HepG2 (cell line): ENCODE measurements around the gene CDHR3. TPM values are rescaled to one million over a fixed set of nuclear protein-coding genes. Genes with fewer than 3 reads are reported as not detected.

Source experiments
- ATAC-seq: fragments of 200-7000 bp; cut with Tn5 transposase; 3 replicates; pipeline ENCODE4 v1.9.1; 2020; ENCODE audit warnings: mild to moderate bottlenecking, moderate library complexity
- BruUV-seq: library from RNA; stranded (reverse); fragments of 400-500 nt; replicated peaks from 2 replicates; lab custom pipeline; 2021; lab: Mats Ljungman, UMichigan
- CTCF ChIA-PET: fragments of 300-600 bp; formaldehyde crosslinking; extraction: SDS; loops from one replicate; lab custom pipeline; 2021; ENCODE audit warnings: low total read pairs, inconsistent platforms, low intra/inter-chr PET ratio; lab: Yijun Ruan, JAX
- POLR2A ChIA-PET: fragments of 350-600 bp; sonication (Branson Sonifier 250); formaldehyde crosslinking; loops from one replicate; lab custom pipeline; 2020; ENCODE audit warnings: antibody characterized with exemption, inconsistent platforms; lab: Yijun Ruan, JAX
- DNase-seq: peaks from one replicate; pipeline ENCODE4 v3.0.0-alpha.2; 2015; ENCODE audit warnings: low spot score
- FAIRE-seq: peaks from 3 replicates; lab custom pipeline; 2011; peaks lifted over from hg19 to GRCh38; lab: Jason Lieb, UNC
- H2AFZ ChIP-seq: one replicate; pipeline ENCODE4 v1.6.1; 2011; ENCODE audit warnings: low read length, inconsistent platforms
- H3K27ac ChIP-seq: fragments of 300-600 bp; 3 replicates; pipeline ENCODE4 v1.8.0; 2011; ENCODE audit warnings: mixed run types, mild to moderate bottlenecking, mixed read lengths, low read length, inconsistent platforms; ENCODE audit not compliant: insufficient read depth; ENCODE audit errors: extremely low read length
- H3K27me3 ChIP-seq, 2 experiments: fragments of 200-600 bp in 1 of 2; 2 replicates in 1 of 2; 3 replicates in 1 of 2; pipeline versions ENCODE4 v1.6.0 to v1.8.0; 2011; ENCODE audit warnings: low read length in 2 of 2, mild to moderate bottlenecking in 2 of 2, moderate library complexity in 2 of 2, inconsistent platforms in 1 of 2; ENCODE audit not compliant: insufficient read depth in 2 of 2, control insufficient read depth in 1 of 2
- H3K36me3 ChIP-seq, 2 experiments: fragments of 200-600 bp in 1 of 2; replicated peaks in 1 of 2; 2 replicates in 1 of 2; 3 replicates in 1 of 2; pipeline versions ENCODE4 v1.5.1 to v1.8.0; 2011; ENCODE audit warnings: low read length in 2 of 2, inconsistent platforms in 1 of 2; ENCODE audit not compliant: insufficient read depth in 2 of 2, control insufficient read depth in 1 of 2
- H3K4me1 ChIP-seq: 2 replicates; pipeline ENCODE4 v1.5.1; 2012; ENCODE audit warnings: low read length, inconsistent platforms; ENCODE audit not compliant: insufficient read depth
- H3K4me2 ChIP-seq: 2 replicates; pipeline ENCODE4 v1.6.0; 2011; ENCODE audit warnings: low read depth, low read length, inconsistent platforms
- H3K4me3 ChIP-seq, 3 experiments: fragments of 200-600 bp in 1 of 3; sonication (generic), shearing (Covaris generic) in 1 of 3; replicated peaks in 1 of 3; 2 replicates each; pipeline ENCODE4 v1.5.1; 2011 to 2016; ENCODE audit warnings: low read length in 3 of 3, inconsistent platforms in 2 of 3, low read depth in 2 of 3, mild to moderate bottlenecking in 2 of 3, control low read depth in 1 of 3, mixed read lengths in 1 of 3; ENCODE audit not compliant: insufficient read depth in 1 of 3
- H3K79me2 ChIP-seq: one replicate; pipeline ENCODE4 v1.6.1; 2011; ENCODE audit warnings: low read length, inconsistent platforms; ENCODE audit not compliant: insufficient read depth
- H3K9ac ChIP-seq: 2 replicates; pipeline ENCODE4 v1.6.0; 2011; ENCODE audit warnings: mild to moderate bottlenecking, low read depth, low read length, inconsistent platforms; ENCODE audit not compliant: insufficient read depth
- H3K9me3 ChIP-seq: 2 replicates; pipeline ENCODE4 v1.5.1; 2012; ENCODE audit warnings: mild to moderate bottlenecking, low read length
- H4K20me1 ChIP-seq: 2 replicates; pipeline ENCODE4 v1.6.0; 2011; ENCODE audit warnings: inconsistent platforms, mild to moderate bottlenecking, low read length, moderate library complexity; ENCODE audit not compliant: insufficient read depth
- CEBPB ChIP-seq: IDR thresholded peaks from 2 replicates; pipeline ENCODE4 v1.6.1; 2011; ENCODE audit warnings: low read depth, low read length, improper control_type of control experiment, borderline replicate concordance
- GTF2F1 ChIP-seq: fragments of 150-350 bp; IDR thresholded peaks from 2 replicates; pipeline ENCODE4 v1.6.1; 2014; ENCODE audit warnings: low read length
- MEF2D ChIP-seq: sonication (generic); formaldehyde crosslinking; IDR thresholded peaks from 2 replicates; pipeline ENCODE4 v1.5.1; 2020; ENCODE audit warnings: mild to moderate bottlenecking, missing genetic modification reagents
- MEIS1 ChIP-seq: sonication (generic); formaldehyde crosslinking; IDR thresholded peaks from 2 replicates; pipeline ENCODE4 v1.9.0; 2021; ENCODE audit warnings: mild to moderate bottlenecking, missing genetic modification reagents, moderate library complexity, borderline replicate concordance
- NFRKB ChIP-seq: fragments of 450-650 bp; IDR thresholded peaks from 2 replicates; pipeline ENCODE4 v1.6.1; 2017
- SMAD9 ChIP-seq: sonication (generic); formaldehyde crosslinking; IDR thresholded peaks from 2 replicates; pipeline ENCODE4 v1.5.1; 2020; ENCODE audit warnings: mild to moderate bottlenecking, missing genetic modification reagents
- ZBTB7A ChIP-seq: sonication (generic); formaldehyde crosslinking; IDR thresholded peaks from 2 replicates; pipeline ENCODE4 v1.8.0; 2022; ENCODE audit warnings: mild to moderate bottlenecking, missing genetic modification reagents
- ZNF225 ChIP-seq: sonication (generic); formaldehyde crosslinking; IDR thresholded peaks from 2 replicates; pipeline ENCODE4 v1.4.0; 2020; ENCODE audit warnings: mild to moderate bottlenecking, missing genetic modification reagents
- ZNF34 ChIP-seq: sonication (generic); formaldehyde crosslinking; IDR thresholded peaks from 2 replicates; pipeline ENCODE4 v1.4.0; 2020; ENCODE audit warnings: mild to moderate bottlenecking, missing genetic modification reagents, borderline replicate concordance
- ZNF709 ChIP-seq: sonication (generic); formaldehyde crosslinking; IDR thresholded peaks from 2 replicates; pipeline ENCODE4 v1.5.0; 2020; ENCODE audit warnings: mild to moderate bottlenecking, missing genetic modification reagents
- ZNF839 ChIP-seq: sonication (generic); formaldehyde crosslinking; IDR thresholded peaks from 2 replicates; pipeline ENCODE4 v1.4.0; 2020; ENCODE audit warnings: missing genetic modification reagents, mild to moderate bottlenecking, borderline replicate concordance
- ZSCAN21 ChIP-seq: sonication (generic); formaldehyde crosslinking; IDR thresholded peaks from 2 replicates; pipeline ENCODE4 v1.8.0; 2022; ENCODE audit warnings: mild to moderate bottlenecking, missing genetic modification reagents, moderate library complexity, borderline replicate concordance
- ZSCAN9 ChIP-seq: IDR thresholded peaks from 2 replicates; pipeline ENCODE4 v1.6.1; 2016; ENCODE audit warnings: borderline replicate concordance
- WGBS: methylation state at CpG from one replicate; pipeline ENCODE4 v1.1.6; 2017; ENCODE audit warnings: low lambda C conversion rate; 5-methylcytosine and 5-hydroxymethylcytosine counted together
- in situ Hi-C: cut with HindIII; loops from 2 replicates; pipeline ENCODE4 v1.10.0; 2017; ENCODE audit warnings: low pct_unique_long_range_greater_than_20kb; ENCODE audit not compliant: extremely low pct_ligation_motif_present
- intact Hi-C: fragments of 100-400 bp; cut with micrococcal nuclease; formaldehyde crosslinking; loops from one replicate; pipeline ENCODE4 v1.10.0; 2022; ENCODE audit not compliant: unreplicated experiment
- polyA plus RNA-seq, 8 experiments: library from polyadenylated mRNA; depleted of rRNA in 3 of 8; stranded (reverse) in 7 of 8; unstranded in 1 of 8; fragments of >200 nt; fragmentation: Illumina TruSeq in 4 of 8; extraction: Trizol in 4 of 8; gene quantifications; 2 replicates each; pipeline versions ENCODE4 v1.2.1 to v1.2.3, GENCODE V29; 2011 to 2016; ENCODE audit warnings: low read depth in 4 of 8, missing spikeins in 1 of 8, mixed read lengths in 1 of 8; ENCODE audit not compliant: insufficient read depth in 1 of 8
- total RNA-seq, 5 experiments: library from RNA; depleted of rRNA; stranded (reverse); fragments of >200 nt; fragmentation: Illumina TruSeq; extraction: Trizol; gene quantifications; 2 replicates each; pipeline ENCODE4 v1.2.3, GENCODE V29; 2016; ENCODE audit warnings: low read depth in 1 of 5
- TF ChIP-seq, protein P1 (sequence below): sonication (generic); formaldehyde crosslinking; IDR thresholded peaks from 2 replicates; pipeline ENCODE4 v1.4.0; 2020; ENCODE audit warnings: mild to moderate bottlenecking, low read depth, missing genetic modification reagents
- TF ChIP-seq, protein P2 (sequence below): sonication (generic); formaldehyde crosslinking; IDR thresholded peaks from 2 replicates; pipeline ENCODE4 v1.4.0; 2020; ENCODE audit warnings: missing genetic modification reagents
- TF ChIP-seq, protein P3 (sequence below): sonication (generic); formaldehyde crosslinking; IDR thresholded peaks from 2 replicates; pipeline ENCODE4 v1.9.0; 2021; ENCODE audit warnings: missing genetic modification reagents, borderline replicate concordance

CDHR3 gene
- total and polyA plus RNA-seq, 2 of the 13 experiments (the other 11 are each of a cell fraction or from before 2014, with no cell fraction given): 6.5 to 11.8 TPM

DNA sequence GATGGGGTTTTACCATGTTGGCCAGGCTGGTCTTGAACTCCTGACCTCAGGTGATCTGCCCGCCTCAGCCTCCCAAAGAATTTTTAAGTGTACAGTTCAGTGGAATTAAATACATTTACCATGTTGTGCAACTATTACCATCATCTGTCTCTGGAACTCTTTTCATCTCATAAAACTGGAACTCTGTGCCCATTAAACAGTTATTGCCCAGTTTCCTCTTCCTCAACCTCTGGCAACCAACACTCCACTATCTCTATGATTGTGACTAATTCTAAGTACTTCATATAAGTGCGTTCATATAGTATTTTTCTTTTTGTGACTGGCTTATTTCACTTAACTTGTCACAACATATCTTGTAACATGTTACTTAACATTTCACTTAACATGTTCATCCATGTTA lies 45.4 kb upstream of the CDHR3 start (continued):
- TF ChIP-seq ZSCAN9 (CRISPR knock-in tag) (no peak), ZSCAN21 (CRISPR knock-in tag) (no peak), ZNF839 (CRISPR knock-in tag) (no peak), MEF2D (CRISPR knock-in tag) (no peak), ZNF709 (no peak), ZNF34 (CRISPR knock-in tag) (no peak), MEIS1 (CRISPR knock-in tag) (no peak)
- TF ChIP-seq, protein P1, sequence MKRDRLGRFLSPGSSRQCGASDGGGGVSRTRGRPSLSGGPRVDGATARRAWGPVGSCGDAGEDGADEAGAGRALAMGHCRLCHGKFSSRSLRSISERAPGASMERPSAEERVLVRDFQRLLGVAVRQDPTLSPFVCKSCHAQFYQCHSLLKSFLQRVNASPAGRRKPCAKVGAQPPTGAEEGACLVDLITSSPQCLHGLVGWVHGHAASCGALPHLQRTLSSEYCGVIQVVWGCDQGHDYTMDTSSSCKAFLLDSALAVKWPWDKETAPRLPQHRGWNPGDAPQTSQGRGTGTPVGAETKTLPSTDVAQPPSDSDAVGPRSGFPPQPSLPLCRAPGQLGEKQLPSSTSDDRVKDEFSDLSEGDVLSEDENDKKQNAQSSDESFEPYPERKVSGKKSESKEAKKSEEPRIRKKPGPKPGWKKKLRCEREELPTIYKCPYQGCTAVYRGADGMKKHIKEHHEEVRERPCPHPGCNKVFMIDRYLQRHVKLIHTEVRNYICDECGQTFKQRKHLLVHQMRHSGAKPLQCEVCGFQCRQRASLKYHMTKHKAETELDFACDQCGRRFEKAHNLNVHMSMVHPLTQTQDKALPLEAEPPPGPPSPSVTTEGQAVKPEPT (CRISPR knock-in tag): no peak

DNA sequence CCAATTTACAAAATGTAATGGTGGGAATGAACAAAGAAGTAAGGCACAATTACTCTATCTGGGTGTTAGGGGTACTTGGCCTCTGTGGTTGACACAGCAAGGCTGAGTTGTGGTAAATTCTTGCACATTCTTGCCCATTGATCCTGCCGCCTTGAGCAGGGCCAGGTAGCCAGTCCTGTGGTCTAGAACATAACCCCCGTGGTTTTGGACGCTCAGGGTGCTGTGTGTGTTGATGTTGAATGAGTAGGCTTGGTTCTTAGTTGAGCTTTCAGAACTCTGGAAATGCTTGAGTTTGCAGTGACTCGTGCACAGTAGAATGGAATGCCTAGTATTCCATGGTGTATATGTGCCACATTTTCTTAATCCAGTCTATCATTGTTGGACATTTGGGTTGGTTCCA lies 42.3 kb upstream of the CDHR3 start:
- H2AFZ ChIP-seq: no peak overlapping the region
- intact Hi-C loops: no loop called here
- H3K27me3 ChIP-seq: no peaks in the 10 kb centered on the region
- H3K9me3 ChIP-seq: no peaks in the 10 kb centered on the region
- H3K4me2 ChIP-seq: no peak overlapping the region
- H3K9ac ChIP-seq: no peak overlapping the region
- FAIRE-seq: no peak
- H3K36me3 ChIP-seq: peaks cover 5 to 21% of the 10 kb centered on the region in 2 experiments; a peak in 4 of 5 replicates
- in situ Hi-C loops: no loop called here
- ATAC-seq: no peak
- H3K27ac ChIP-seq: no peak overlapping the region
- 100% methylated on average over 4 of the region's 4 CpGs for WGBS
- DNase-seq: no peak
- no peaks in the 10 kb centered on the region for H3K79me2 ChIP-seq
- CTCF ChIA-PET: no interaction called here
- no peaks in the 10 kb centered on the region for H4K20me1 ChIP-seq
- no peak overlapping the region for H3K4me3 ChIP-seq
- H3K4me1 ChIP-seq: no peaks in the 10 kb centered on the region
- POLR2A ChIA-PET: no interaction called here
- no TSS peak for BruUV-seq
- TF ChIP-seq GTF2F1: no peak
- TF ChIP-seq NFRKB: no peak
- TF ChIP-seq CEBPB: no peak
- TF ChIP-seq SMAD9: no peak
- no peak for TF ChIP-seq ZNF225 (CRISPR knock-in tag)
- TF ChIP-seq, protein P2, sequence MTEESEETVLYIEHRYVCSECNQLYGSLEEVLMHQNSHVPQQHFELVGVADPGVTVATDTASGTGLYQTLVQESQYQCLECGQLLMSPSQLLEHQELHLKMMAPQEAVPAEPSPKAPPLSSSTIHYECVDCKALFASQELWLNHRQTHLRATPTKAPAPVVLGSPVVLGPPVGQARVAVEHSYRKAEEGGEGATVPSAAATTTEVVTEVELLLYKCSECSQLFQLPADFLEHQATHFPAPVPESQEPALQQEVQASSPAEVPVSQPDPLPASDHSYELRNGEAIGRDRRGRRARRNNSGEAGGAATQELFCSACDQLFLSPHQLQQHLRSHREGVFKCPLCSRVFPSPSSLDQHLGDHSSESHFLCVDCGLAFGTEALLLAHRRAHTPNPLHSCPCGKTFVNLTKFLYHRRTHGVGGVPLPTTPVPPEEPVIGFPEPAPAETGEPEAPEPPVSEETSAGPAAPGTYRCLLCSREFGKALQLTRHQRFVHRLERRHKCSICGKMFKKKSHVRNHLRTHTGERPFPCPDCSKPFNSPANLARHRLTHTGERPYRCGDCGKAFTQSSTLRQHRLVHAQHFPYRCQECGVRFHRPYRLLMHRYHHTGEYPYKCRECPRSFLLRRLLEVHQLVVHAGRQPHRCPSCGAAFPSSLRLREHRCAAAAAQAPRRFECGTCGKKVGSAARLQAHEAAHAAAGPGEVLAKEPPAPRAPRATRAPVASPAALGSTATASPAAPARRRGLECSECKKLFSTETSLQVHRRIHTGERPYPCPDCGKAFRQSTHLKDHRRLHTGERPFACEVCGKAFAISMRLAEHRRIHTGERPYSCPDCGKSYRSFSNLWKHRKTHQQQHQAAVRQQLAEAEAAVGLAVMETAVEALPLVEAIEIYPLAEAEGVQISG (CRISPR knock-in tag): no peak
- no peak for TF ChIP-seq ZBTB7A (CRISPR knock-in tag)
- TF ChIP-seq, protein P3, sequence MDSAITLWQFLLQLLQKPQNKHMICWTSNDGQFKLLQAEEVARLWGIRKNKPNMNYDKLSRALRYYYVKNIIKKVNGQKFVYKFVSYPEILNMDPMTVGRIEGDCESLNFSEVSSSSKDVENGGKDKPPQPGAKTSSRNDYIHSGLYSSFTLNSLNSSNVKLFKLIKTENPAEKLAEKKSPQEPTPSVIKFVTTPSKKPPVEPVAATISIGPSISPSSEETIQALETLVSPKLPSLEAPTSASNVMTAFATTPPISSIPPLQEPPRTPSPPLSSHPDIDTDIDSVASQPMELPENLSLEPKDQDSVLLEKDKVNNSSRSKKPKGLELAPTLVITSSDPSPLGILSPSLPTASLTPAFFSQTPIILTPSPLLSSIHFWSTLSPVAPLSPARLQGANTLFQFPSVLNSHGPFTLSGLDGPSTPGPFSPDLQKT (CRISPR knock-in tag): no peak
